Endodermal cell (in vitro differentiated cells): Measurements from ENCODE around the gene CXCL10. TPM values are rescaled to one million over a fixed set of nuclear protein-coding genes. Genes with fewer than 3 reads are reported as not detected.

Experiments used
- DNase-seq: peaks from one replicate; pipeline ENCODE4 v3.0.0-alpha.2; 2017
- H3K27ac ChIP-seq: 2 replicates; pipeline ENCODE4 v1.5.1; 2013; ENCODE audit warnings: mild to moderate bottlenecking, low read depth, low read length, moderate library complexity
- H3K27me3 ChIP-seq: 2 replicates; pipeline ENCODE4 v1.6.1; 2013; ENCODE audit warnings: mild to moderate bottlenecking, low read length, moderate library complexity; ENCODE audit not compliant: insufficient read depth, control insufficient read depth, poor library complexity, severe bottlenecking
- H3K36me3 ChIP-seq: 2 replicates; pipeline ENCODE4 v1.7.0; 2013; ENCODE audit warnings: mild to moderate bottlenecking, low read length, moderate library complexity; ENCODE audit not compliant: control insufficient read depth, insufficient read depth
- H3K4me1 ChIP-seq: one replicate; pipeline ENCODE4 v1.7.0; 2013; ENCODE audit warnings: low read length; ENCODE audit not compliant: control insufficient read depth, insufficient read depth
- H3K4me3 ChIP-seq: 2 replicates; pipeline ENCODE4 v1.5.1; 2013; ENCODE audit warnings: mild to moderate bottlenecking, low read length, moderate library complexity
- H3K9ac ChIP-seq: 2 replicates; pipeline ENCODE4 v1.6.1; 2013; ENCODE audit warnings: mild to moderate bottlenecking, low read length, moderate library complexity; ENCODE audit not compliant: poor library complexity, severe bottlenecking; ENCODE audit errors: extremely low read depth
- H3K9me3 ChIP-seq: 2 replicates; pipeline ENCODE4 v1.6.1; 2013; ENCODE audit warnings: mild to moderate bottlenecking, low read length, moderate library complexity; ENCODE audit not compliant: control insufficient read depth
- H3K27ac Mint-ChIP-seq: 2 replicates; pipeline ENCODE4 v1.8.0; 2020; ENCODE audit warnings: mixed read lengths
- H3K27me3 Mint-ChIP-seq: 2 replicates; pipeline ENCODE4 v1.8.0; 2021; ENCODE audit warnings: mild to moderate bottlenecking, mixed read lengths; ENCODE audit not compliant: insufficient read depth
- H3K36me3 Mint-ChIP-seq: 2 replicates; pipeline ENCODE4 v1.8.0; 2020; ENCODE audit warnings: low read depth, mixed read lengths
- H3K4me1 Mint-ChIP-seq: 2 replicates; pipeline ENCODE4 v1.8.0; 2020; ENCODE audit warnings: mixed read lengths
- H3K4me3 Mint-ChIP-seq: 2 replicates; pipeline ENCODE4 v1.8.0; 2020; ENCODE audit warnings: mild to moderate bottlenecking, moderate library complexity, mixed read lengths
- H3K9me3 Mint-ChIP-seq: 2 replicates; pipeline ENCODE4 v1.8.0; 2020; ENCODE audit warnings: mild to moderate bottlenecking, mixed read lengths
- WGBS, 2 experiments: methylation state at CpG; one replicate each; pipeline versions ENCODE4 v1.1.5 to v1.1.7; 2013; ENCODE audit warnings: missing lambda C conversion rate in 2 of 2, mixed read lengths in 1 of 2; ENCODE audit not compliant: insufficient coverage in 1 of 2, insufficient read length in 1 of 2; 5-methylcytosine and 5-hydroxymethylcytosine counted together
- total RNA-seq, 2 donors: library from RNA; stranded (reverse); fragmentation: NEBNext Ultra II Directional in 1 of 2; extraction: Animal tissue kit (Norgen Biotek cat#: 25700) in 1 of 2; gene quantifications; 2 replicates in 1 of 2; 3 replicates in 1 of 2; pipeline ENCODE4 v1.2.1, GENCODE V29; 2021
- TF ChIP-seq, protein P1 (sequence below): fragments of 200-600 bp; sonication (generic); conservative IDR thresholded peaks from 2 replicates; pipeline ENCODE4 v1.5.0; 2021; ENCODE audit warnings: antibody characterized with exemption, mild to moderate bottlenecking

CXCL10 gene
- total RNA-seq, 2 donors from 2014 or later = not detected

DNA sequence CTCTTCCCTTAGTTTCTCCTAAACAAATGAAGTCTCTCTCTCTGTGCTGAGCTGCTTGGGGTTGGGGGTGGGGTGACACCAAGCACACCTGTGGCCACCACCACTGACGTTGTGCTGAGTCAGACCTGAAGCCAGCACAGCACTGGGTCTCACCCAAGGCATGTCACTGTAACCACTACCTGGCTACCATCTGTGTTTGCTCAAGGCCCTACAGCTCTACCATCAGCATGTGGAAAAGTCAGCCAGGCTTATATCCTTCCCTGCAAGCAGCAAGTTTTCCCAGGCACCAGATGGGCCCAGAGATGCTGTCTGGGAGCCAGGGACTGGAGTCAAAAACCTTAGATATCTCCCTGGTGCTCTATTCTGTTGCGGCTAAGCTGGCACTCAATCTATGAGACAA, 6.9 kb downstream of the CXCL10 start:
- Mint-ChIP-seq H3K27ac (peak overlapping the region; percentile 80), H3K36me3 (no peaks in the 10 kb centered on the region), H3K9me3 (no peaks in the 10 kb centered on the region), H3K4me1 (peaks cover 41% of the 10 kb centered on the region), H3K4me3 (no peak overlapping the region), H3K27me3 (no peaks in the 10 kb centered on the region)
- no peaks in the 10 kb centered on the region for H3K9me3 ChIP-seq
- peaks cover 5% of the 10 kb centered on the region for H3K4me1 ChIP-seq
- whole genome bisulfite sequencing, 2 experiments = 75 to 92% methylated on average over 2 of the region's 2 CpGs
- H3K27me3 ChIP-seq = no peaks in the 10 kb centered on the region
- H3K4me3 ChIP-seq = no peak overlapping the region
- peak overlapping the region; percentile 36 for H3K27ac ChIP-seq
- DNase-seq = peak; percentile 69
- H3K36me3 ChIP-seq = no peaks in the 10 kb centered on the region
- TF ChIP-seq, protein P1, sequence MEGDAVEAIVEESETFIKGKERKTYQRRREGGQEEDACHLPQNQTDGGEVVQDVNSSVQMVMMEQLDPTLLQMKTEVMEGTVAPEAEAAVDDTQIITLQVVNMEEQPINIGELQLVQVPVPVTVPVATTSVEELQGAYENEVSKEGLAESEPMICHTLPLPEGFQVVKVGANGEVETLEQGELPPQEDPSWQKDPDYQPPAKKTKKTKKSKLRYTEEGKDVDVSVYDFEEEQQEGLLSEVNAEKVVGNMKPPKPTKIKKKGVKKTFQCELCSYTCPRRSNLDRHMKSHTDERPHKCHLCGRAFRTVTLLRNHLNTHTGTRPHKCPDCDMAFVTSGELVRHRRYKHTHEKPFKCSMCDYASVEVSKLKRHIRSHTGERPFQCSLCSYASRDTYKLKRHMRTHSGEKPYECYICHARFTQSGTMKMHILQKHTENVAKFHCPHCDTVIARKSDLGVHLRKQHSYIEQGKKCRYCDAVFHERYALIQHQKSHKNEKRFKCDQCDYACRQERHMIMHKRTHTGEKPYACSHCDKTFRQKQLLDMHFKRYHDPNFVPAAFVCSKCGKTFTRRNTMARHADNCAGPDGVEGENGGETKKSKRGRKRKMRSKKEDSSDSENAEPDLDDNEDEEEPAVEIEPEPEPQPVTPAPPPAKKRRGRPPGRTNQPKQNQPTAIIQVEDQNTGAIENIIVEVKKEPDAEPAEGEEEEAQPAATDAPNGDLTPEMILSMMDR = no peak
- no peak overlapping the region for H3K9ac ChIP-seq

DNA sequence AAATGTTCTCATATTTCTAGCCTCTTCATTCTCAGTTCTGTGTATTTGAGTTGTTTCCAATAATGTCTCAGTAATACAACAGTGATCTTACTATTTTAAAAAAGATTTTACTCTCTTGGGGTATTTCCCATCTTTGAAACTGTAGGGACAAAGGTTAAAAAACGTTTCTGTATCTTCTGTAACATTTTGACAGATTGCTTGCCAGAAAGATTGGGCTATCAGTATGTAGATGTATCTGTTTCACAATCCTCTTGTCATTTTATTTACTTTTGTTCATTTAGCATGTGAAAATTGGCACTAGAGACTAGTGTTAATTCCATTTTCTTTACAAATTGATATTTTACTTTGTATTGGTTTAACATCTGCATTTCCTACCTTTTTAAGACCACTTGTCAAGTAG, 9.8 kb downstream of the CXCL10 start:
- Mint-ChIP-seq H3K9me3 (no peaks in the 10 kb centered on the region), H3K36me3 (no peaks in the 10 kb centered on the region), H3K27ac (no peak overlapping the region), H3K4me3 (no peak overlapping the region), H3K4me1 (peaks cover 41% of the 10 kb centered on the region), H3K27me3 (no peaks in the 10 kb centered on the region)
- Histone ChIP-seq H3K4me3 (no peak overlapping the region), H3K27me3 (no peaks in the 10 kb centered on the region), H3K4me1 (peaks cover 5% of the 10 kb centered on the region), H3K36me3 (no peaks in the 10 kb centered on the region), H3K9ac (no peak overlapping the region), H3K9me3 (no peaks in the 10 kb centered on the region), H3K27ac (no peak overlapping the region)
- DNase-seq = no peak
- WGBS, 2 experiments = 43 to 60% methylated on average over 1 of the region's 1 CpG
- TF ChIP-seq, protein P1 = no peak

DNA sequence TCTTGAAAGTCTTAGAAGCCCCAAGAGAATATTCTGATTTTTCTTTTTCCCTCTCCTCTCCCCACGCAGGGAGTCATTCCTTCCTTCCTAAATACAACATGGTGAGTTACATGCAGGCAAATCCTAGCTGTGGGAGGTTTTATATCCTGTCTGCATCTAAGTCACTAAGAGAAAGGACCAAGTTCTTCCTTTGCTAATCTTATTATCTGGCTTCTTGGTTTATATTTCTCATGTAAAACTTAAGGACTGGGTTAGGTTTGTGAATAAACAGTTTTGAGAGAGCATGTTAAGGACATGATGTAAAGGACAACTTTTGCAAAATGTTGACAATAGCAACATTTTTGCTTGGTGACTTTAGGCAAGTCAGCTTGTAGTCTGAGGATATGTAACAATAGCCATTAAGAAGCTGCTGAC, 10.9 kb downstream of the CXCL10 start:
- peak overlapping the region; percentile 13 for H3K27ac Mint-ChIP-seq

More for the DNA sequence above, 10.9 kb downstream of the CXCL10 start:
- H3K4me1 ChIP-seq = peaks cover 5% of the 10 kb centered on the region
- WGBS, 2 experiments = 22% methylated on average over 1 of the region's 1 CpG; no CpG with 5 or more reads in 1 of the 2 experiments
- no peaks in the 10 kb centered on the region for H3K36me3 ChIP-seq
- peak overlapping the region; percentile 61 for H3K27ac ChIP-seq
- no peak for DNase-seq
- H3K27me3 ChIP-seq = no peaks in the 10 kb centered on the region
- H3K4me3 ChIP-seq = no peak overlapping the region
- Mint-ChIP-seq H3K27me3 (no peaks in the 10 kb centered on the region), H3K4me1 (peaks cover 41% of the 10 kb centered on the region), H3K9me3 (no peaks in the 10 kb centered on the region), H3K36me3 (no peaks in the 10 kb centered on the region), H3K4me3 (no peak overlapping the region)
- H3K9me3 ChIP-seq = no peaks in the 10 kb centered on the region
- TF ChIP-seq, protein P1 = no peak
- no peak overlapping the region for H3K9ac ChIP-seq
